WTC11 (cell line): ENCODE results near the gene WWC1. TPM values are rescaled to one million over a fixed set of nuclear protein-coding genes. Genes with fewer than 3 reads are reported as not detected.

ENCODE experiments used
- ATAC-seq: fragments of 200-7000 bp; cut with Tn5 transposase; 2 replicates; pipeline ENCODE4 v1.10.0; 2021; ENCODE audit warnings: mild to moderate bottlenecking, moderate library complexity
- CTCF ChIA-PET: fragments of 300-600 bp; sonication (Branson Sonifier 250); formaldehyde crosslinking; loops from one replicate; lab custom pipeline; 2021; ENCODE audit warnings: antibody characterized with exemption; lab: Charles Lee
- POLR2A ChIA-PET: fragments of 350-600 bp; sonication (Branson Sonifier 250); formaldehyde crosslinking; loops from one replicate; lab custom pipeline; 2021; ENCODE audit warnings: antibody characterized with exemption; lab: Charles Lee
- DNase-seq: peaks from one replicate; pipeline ENCODE4 v3.0.0; 2021; ENCODE audit warnings: low spot score
- H3K27ac Mint-ChIP-seq: 2 replicates; pipeline ENCODE4 v1.8.0; 2021; ENCODE audit warnings: mixed read lengths
- H3K27me3 Mint-ChIP-seq: 2 replicates; pipeline ENCODE4 v1.8.0; 2021; ENCODE audit warnings: low read depth, mild to moderate bottlenecking, moderate library complexity, mixed read lengths
- H3K36me3 Mint-ChIP-seq: 2 replicates; pipeline ENCODE4 v1.8.0; 2021; ENCODE audit warnings: mixed read lengths
- H3K4me1 Mint-ChIP-seq: 2 replicates; pipeline ENCODE4 v1.8.0; 2022; ENCODE audit warnings: mixed read lengths
- H3K4me3 Mint-ChIP-seq: 2 replicates; pipeline ENCODE4 v1.8.0; 2021; ENCODE audit warnings: mild to moderate bottlenecking, moderate library complexity, mixed read lengths
- H3K9me3 Mint-ChIP-seq: 2 replicates; pipeline ENCODE4 v1.8.0; 2021; ENCODE audit warnings: mixed read lengths
- CBFB ChIP-seq: sonication (generic); formaldehyde crosslinking; IDR thresholded peaks from 2 replicates; pipeline ENCODE4 v1.8.1; 2022; ENCODE audit warnings: mild to moderate bottlenecking, low read depth, missing genetic modification reagents
- ELF4 ChIP-seq: sonication (generic); formaldehyde crosslinking; IDR thresholded peaks from 2 replicates; pipeline ENCODE4 v1.8.1; 2022; ENCODE audit warnings: low read depth, mild to moderate bottlenecking, moderate library complexity, missing genetic modification reagents
- EMX1 ChIP-seq: fragments of 250-450 bp; sonication (Bioruptor Pico); IDR thresholded peaks from 2 replicates; pipeline ENCODE4 v1.8.0; 2021; ENCODE audit warnings: mild to moderate bottlenecking
- FOXJ3 ChIP-seq: sonication (generic); formaldehyde crosslinking; IDR thresholded peaks from 2 replicates; pipeline ENCODE4 v1.9.0; 2021; ENCODE audit warnings: missing genetic modification reagents, mild to moderate bottlenecking, borderline replicate concordance
- GABPB1 ChIP-seq: sonication (generic); formaldehyde crosslinking; IDR thresholded peaks from 2 replicates; pipeline ENCODE4 v1.8.1; 2023; ENCODE audit warnings: mild to moderate bottlenecking, missing genetic modification reagents
- GRHL2 ChIP-seq: fragments of 250-450 bp; sonication (Bioruptor Pico); IDR thresholded peaks from 2 replicates; pipeline ENCODE4 v1.8.0; 2022; ENCODE audit warnings: mild to moderate bottlenecking, moderate library complexity; ENCODE audit not compliant: insufficient replicate concordance, severe bottlenecking
- KAT7 ChIP-seq: sonication (generic); formaldehyde crosslinking; IDR thresholded peaks from 2 replicates; pipeline ENCODE4 v1.8.1; 2023; ENCODE audit warnings: missing genetic modification reagents, mild to moderate bottlenecking, borderline replicate concordance
- RELA ChIP-seq: sonication (generic); formaldehyde crosslinking; IDR thresholded peaks from 2 replicates; pipeline ENCODE4 v1.8.1; 2022; ENCODE audit warnings: missing genetic modification reagents, mild to moderate bottlenecking, borderline replicate concordance
- TEAD1 ChIP-seq: sonication (generic); formaldehyde crosslinking; IDR thresholded peaks from 2 replicates; pipeline ENCODE4 v1.8.0; 2022; ENCODE audit warnings: mild to moderate bottlenecking, missing genetic modification reagents
- ZNF121 ChIP-seq: sonication (generic); formaldehyde crosslinking; IDR thresholded peaks from 2 replicates; pipeline ENCODE4 v1.8.0; 2023; ENCODE audit warnings: missing genetic modification reagents
- total RNA-seq: library from RNA; stranded (reverse); gene quantifications from 3 replicates; pipeline ENCODE4 v1.2.3, GENCODE V29; 2021
- TF ChIP-seq, protein P1 (sequence below): sonication (generic); formaldehyde crosslinking; IDR thresholded peaks from 2 replicates; pipeline ENCODE4 v1.8.0; 2022; ENCODE audit warnings: mild to moderate bottlenecking, missing genetic modification reagents
- TF ChIP-seq, protein P2 (sequence below): sonication (generic); formaldehyde crosslinking; IDR thresholded peaks from 2 replicates; pipeline ENCODE4 v1.8.0; 2023; ENCODE audit warnings: missing genetic modification reagents
- TF ChIP-seq, protein P3 (sequence below): fragments of 250-450 bp; sonication (Bioruptor Pico); IDR thresholded peaks from 2 replicates; pipeline ENCODE4 v1.9.0; 2021; ENCODE audit warnings: mild to moderate bottlenecking
- TF ChIP-seq, protein P4 (sequence below): sonication (generic); formaldehyde crosslinking; IDR thresholded peaks from 2 replicates; pipeline ENCODE4 v1.8.1; 2023; ENCODE audit warnings: mild to moderate bottlenecking, missing genetic modification reagents, borderline replicate concordance
- TF ChIP-seq, protein P5 (sequence below): sonication (generic); formaldehyde crosslinking; IDR thresholded peaks from 2 replicates; pipeline ENCODE4 v1.8.0; 2022; ENCODE audit warnings: mild to moderate bottlenecking, missing genetic modification reagents
- TF ChIP-seq, protein P6 (sequence below): sonication (generic); formaldehyde crosslinking; IDR thresholded peaks from 2 replicates; pipeline ENCODE4 v1.8.1; 2022; ENCODE audit warnings: missing genetic modification reagents, borderline replicate concordance

Gene WWC1
- total RNA-seq, 1 experiment from 2014 or later: 48.4 TPM

DNA sequence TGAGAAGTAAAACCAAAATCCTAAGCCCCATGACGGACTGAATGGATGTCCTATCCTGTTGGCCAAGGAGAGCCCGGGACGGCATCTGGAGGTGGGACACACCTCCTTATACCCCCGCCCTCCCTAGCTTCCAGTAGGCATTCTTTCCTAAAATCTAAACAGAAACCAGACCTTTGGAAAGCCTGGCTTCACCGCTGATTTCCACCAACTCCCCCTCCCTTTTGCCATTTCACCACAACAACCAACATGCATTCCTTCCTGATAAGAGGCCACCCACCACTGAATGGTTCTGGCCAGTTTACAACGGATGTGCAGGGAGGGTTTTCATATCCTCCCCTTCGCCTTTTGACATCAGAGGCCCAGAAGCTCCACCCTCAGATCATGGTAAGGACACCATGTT is 185.6 kb downstream of the WWC1 start:
- peaks cover 6% of the 10 kb centered on the region for H3K27me3 Mint-ChIP-seq
- TF ChIP-seq, protein P1, sequence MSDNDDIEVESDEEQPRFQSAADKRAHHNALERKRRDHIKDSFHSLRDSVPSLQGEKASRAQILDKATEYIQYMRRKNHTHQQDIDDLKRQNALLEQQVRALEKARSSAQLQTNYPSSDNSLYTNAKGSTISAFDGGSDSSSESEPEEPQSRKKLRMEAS (CRISPR knock-in tag): no peak
- TF ChIP-seq, protein P2, sequence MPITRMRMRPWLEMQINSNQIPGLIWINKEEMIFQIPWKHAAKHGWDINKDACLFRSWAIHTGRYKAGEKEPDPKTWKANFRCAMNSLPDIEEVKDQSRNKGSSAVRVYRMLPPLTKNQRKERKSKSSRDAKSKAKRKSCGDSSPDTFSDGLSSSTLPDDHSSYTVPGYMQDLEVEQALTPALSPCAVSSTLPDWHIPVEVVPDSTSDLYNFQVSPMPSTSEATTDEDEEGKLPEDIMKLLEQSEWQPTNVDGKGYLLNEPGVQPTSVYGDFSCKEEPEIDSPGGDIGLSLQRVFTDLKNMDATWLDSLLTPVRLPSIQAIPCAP (CRISPR knock-in tag): no peak
- TF ChIP-seq GABPB1: no peak
- TF ChIP-seq, protein P3, sequence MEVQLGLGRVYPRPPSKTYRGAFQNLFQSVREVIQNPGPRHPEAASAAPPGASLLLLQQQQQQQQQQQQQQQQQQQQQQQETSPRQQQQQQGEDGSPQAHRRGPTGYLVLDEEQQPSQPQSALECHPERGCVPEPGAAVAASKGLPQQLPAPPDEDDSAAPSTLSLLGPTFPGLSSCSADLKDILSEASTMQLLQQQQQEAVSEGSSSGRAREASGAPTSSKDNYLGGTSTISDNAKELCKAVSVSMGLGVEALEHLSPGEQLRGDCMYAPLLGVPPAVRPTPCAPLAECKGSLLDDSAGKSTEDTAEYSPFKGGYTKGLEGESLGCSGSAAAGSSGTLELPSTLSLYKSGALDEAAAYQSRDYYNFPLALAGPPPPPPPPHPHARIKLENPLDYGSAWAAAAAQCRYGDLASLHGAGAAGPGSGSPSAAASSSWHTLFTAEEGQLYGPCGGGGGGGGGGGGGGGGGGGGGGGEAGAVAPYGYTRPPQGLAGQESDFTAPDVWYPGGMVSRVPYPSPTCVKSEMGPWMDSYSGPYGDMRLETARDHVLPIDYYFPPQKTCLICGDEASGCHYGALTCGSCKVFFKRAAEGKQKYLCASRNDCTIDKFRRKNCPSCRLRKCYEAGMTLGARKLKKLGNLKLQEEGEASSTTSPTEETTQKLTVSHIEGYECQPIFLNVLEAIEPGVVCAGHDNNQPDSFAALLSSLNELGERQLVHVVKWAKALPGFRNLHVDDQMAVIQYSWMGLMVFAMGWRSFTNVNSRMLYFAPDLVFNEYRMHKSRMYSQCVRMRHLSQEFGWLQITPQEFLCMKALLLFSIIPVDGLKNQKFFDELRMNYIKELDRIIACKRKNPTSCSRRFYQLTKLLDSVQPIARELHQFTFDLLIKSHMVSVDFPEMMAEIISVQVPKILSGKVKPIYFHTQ: no peak
- TF ChIP-seq, protein P4, sequence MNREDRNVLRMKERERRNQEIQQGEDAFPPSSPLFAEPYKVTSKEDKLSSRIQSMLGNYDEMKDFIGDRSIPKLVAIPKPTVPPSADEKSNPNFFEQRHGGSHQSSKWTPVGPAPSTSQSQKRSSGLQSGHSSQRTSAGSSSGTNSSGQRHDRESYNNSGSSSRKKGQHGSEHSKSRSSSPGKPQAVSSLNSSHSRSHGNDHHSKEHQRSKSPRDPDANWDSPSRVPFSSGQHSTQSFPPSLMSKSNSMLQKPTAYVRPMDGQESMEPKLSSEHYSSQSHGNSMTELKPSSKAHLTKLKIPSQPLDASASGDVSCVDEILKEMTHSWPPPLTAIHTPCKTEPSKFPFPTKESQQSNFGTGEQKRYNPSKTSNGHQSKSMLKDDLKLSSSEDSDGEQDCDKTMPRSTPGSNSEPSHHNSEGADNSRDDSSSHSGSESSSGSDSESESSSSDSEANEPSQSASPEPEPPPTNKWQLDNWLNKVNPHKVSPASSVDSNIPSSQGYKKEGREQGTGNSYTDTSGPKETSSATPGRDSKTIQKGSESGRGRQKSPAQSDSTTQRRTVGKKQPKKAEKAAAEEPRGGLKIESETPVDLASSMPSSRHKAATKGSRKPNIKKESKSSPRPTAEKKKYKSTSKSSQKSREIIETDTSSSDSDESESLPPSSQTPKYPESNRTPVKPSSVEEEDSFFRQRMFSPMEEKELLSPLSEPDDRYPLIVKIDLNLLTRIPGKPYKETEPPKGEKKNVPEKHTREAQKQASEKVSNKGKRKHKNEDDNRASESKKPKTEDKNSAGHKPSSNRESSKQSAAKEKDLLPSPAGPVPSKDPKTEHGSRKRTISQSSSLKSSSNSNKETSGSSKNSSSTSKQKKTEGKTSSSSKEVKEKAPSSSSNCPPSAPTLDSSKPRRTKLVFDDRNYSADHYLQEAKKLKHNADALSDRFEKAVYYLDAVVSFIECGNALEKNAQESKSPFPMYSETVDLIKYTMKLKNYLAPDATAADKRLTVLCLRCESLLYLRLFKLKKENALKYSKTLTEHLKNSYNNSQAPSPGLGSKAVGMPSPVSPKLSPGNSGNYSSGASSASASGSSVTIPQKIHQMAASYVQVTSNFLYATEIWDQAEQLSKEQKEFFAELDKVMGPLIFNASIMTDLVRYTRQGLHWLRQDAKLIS (CRISPR knock-in tag): no peak
- no peak for TF ChIP-seq KAT7 (CRISPR knock-in tag)
- TF ChIP-seq CBFB (CRISPR knock-in tag): no peak
- TF ChIP-seq, protein P5, sequence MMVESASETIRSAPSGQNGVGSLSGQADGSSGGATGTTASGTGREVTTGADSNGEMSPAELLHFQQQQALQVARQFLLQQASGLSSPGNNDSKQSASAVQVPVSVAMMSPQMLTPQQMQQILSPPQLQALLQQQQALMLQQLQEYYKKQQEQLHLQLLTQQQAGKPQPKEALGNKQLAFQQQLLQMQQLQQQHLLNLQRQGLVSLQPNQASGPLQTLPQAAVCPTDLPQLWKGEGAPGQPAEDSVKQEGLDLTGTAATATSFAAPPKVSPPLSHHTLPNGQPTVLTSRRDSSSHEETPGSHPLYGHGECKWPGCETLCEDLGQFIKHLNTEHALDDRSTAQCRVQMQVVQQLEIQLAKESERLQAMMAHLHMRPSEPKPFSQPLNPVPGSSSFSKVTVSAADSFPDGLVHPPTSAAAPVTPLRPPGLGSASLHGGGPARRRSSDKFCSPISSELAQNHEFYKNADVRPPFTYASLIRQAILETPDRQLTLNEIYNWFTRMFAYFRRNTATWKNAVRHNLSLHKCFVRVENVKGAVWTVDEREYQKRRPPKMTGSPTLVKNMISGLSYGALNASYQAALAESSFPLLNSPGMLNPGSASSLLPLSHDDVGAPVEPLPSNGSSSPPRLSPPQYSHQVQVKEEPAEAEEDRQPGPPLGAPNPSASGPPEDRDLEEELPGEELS (CRISPR knock-in tag): no peak
- no peak for TF ChIP-seq ZNF121 (CRISPR knock-in tag)
- no peak for TF ChIP-seq GRHL2 (CRISPR knock-in tag)
- TF ChIP-seq ELF4 (CRISPR knock-in tag): no peak
- TF ChIP-seq, protein P6, sequence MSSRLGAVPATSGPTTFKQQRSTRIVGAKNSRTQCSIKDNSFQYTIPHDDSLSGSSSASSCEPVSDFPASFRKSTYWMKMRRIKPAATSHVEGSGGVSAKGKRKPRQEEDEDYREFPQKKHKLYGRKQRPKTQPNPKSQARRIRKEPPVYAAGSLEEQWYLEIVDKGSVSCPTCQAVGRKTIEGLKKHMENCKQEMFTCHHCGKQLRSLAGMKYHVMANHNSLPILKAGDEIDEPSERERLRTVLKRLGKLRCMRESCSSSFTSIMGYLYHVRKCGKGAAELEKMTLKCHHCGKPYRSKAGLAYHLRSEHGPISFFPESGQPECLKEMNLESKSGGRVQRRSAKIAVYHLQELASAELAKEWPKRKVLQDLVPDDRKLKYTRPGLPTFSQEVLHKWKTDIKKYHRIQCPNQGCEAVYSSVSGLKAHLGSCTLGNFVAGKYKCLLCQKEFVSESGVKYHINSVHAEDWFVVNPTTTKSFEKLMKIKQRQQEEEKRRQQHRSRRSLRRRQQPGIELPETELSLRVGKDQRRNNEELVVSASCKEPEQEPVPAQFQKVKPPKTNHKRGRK (CRISPR knock-in tag): no peak
- no peak for TF ChIP-seq FOXJ3 (CRISPR knock-in tag)
- TF ChIP-seq, all 79 proteins: peak for 0
- Mint-ChIP-seq H3K4me3 (no peak overlapping the region), H3K36me3 (no peaks in the 10 kb centered on the region), H3K4me1 (no peaks in the 10 kb centered on the region), H3K9me3 (no peaks in the 10 kb centered on the region), H3K27ac (peak overlapping the region; percentile 33; the same call in 1 of the 2 replicates)
- DNase-seq (no peak), ATAC-seq (peak; percentile 60)
- ChIA-PET POLR2A (no interaction called here), CTCF (interaction anchor here (0.9 to 1.3 kb wide), 2 partner anchors 9 to 208 kb away, joined by 4 to 5 read pairs; no protein-coding TSS in a partner anchor)

DNA sequence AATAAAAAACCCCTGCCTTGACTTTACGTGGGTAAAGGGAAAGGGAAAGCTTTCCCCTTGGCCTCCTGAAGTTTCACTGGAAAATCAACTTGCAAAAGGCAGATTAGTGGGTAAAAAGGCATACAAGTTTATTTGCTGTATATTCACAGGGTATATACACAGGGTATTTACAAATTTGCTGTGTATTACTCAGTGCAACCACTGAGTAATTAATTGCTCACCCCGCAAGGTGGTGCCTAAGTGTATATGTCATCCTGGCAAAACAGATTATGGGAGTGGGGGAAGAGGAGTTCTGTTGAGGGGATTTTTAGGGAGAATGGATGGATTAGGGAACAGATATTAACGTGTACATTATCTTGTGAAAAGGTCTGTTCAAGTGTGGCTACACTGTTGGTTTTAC is 187.7 kb downstream of the WWC1 start:
- DNase-seq: no peak
- Mint-ChIP-seq H3K36me3 (no peaks in the 10 kb centered on the region), H3K4me1 (no peaks in the 10 kb centered on the region), H3K27ac (no peak overlapping the region), H3K9me3 (no peaks in the 10 kb centered on the region), H3K4me3 (no peak overlapping the region), H3K27me3 (peaks cover 12% of the 10 kb centered on the region)
- ATAC-seq: no peak
- ChIA-PET POLR2A (no interaction called here), CTCF (no interaction called here)
- TF ChIP-seq EMX1 (no peak), RELA (CRISPR knock-in tag) (no peak), KAT7 (CRISPR knock-in tag) (no peak), TEAD1 (CRISPR knock-in tag) (no peak)
- TF ChIP-seq, protein P5 (CRISPR knock-in tag): no peak
- TF ChIP-seq, protein P3: no peak
- TF ChIP-seq, protein P2 (CRISPR knock-in tag): no peak
